GM19035 (cell line): ENCODE results near the gene CFC1.
"Not testable (repeated sequence)": the region's sequence is repeated elsewhere in the genome, so short reads cannot be mapped to it uniquely, and the experiment has no call there.

Experiments
- ATAC-seq: cut with Tn5 transposase; IDR thresholded peaks from one replicate; pipeline ENCODE4 v1.9.1; 2021; ENCODE audit not compliant: unreplicated experiment

Gene CFC1

DNA sequence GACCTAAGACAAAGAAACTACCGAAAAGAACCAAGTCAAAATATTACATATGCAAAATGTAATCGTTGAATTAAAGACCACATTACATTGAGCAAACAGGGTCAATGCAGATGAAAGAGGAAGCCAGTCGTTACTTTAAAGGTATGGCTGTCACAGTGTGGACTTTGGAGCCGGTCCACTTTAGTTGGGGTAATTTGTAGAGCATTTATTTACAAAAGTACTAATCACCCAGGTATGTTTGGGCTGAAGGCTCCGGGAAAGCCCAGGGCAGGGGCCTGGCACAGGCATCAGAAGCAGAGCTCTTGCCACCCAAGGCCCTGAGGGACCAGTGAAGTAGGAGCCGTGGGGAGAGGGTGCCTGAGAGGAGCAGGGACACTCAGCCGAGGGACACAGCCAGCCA lies 15.8 kb downstream of the CFC1 start:
- not testable (repeated sequence) for ATAC-seq

- ATAC-seq = not testable (repeated sequence)
Observed at GRCh38 chr2:130582970-130583369, 16.4 kb downstream of the CFC1 start.

GRCh38 chr2:130581491-130581890 lies 17.9 kb downstream of the CFC1 start:
- not testable (repeated sequence) for ATAC-seq

DNA sequence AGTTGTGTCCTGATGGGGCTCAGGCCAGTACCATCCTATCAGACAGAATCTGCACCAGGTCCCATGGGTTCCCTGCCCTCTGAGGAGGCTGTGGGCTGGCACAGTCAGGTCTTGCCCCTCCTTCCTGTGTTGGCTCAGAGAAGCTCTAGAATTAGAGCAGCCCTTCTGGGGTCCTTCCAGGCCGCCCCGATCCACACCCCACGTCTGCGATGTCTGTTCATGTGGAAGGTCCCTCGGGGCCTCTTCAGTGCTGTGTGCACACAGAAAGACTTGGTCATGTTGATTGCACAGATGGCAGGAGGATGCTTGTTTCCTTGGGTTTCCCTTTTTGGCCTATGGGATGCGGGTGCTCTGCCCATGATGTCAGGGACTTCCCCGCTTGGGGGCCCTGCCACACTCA lies 20.3 kb downstream of the CFC1 start:
- ATAC-seq = not testable (repeated sequence)

GRCh38 chr2:130577559-130577958 lies 21.8 kb downstream of the CFC1 start:
- not testable (repeated sequence) for ATAC-seq

DNA sequence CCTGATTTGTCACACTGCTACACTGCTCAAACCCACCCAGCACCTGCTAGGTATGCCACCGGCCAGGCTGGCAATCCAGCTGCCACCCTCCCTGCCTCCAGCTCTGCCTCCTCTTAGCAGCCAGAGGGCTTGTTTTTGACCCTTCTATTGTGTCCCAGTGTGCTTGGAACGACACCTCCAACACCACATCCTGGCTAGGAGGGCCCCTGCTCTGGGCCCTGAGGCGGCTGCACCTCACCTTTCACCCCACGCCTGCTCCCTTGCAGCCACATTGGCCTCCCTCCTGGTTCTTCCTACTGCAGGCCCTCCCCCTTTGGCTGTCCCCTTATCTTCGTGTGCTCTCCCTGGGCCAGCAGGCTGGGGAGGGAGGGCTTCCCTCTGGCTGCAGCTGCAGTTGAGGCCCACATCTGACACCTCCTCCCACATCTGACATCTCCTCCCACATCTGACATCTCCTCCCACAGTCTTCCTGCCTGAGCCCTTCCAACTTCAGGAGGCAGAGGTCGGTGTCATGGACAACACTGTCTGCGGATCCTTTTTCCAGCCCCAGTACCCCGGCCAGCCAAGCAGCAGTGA lies 23.1 kb downstream of the CFC1 start:
- ATAC-seq = not testable (repeated sequence)

DNA sequence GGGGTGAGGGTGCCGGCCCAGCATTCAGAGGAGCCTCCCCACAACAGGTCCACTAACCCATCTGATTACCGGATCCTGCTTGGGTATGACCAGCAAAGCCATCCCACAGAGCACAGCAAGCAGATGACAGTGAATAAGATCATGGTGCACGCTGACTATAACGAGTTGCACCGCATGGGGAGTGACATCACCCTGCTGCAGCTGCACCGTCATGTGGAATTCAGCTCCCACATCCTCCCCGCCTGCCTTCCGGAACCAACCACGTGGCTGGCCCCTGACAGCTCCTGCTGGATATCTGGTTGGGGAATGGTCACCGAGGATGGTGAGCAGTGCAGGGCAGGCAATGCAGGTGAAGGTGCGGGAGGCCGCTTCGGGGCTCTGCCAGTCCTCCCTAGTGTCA lies 25.1 kb downstream of the CFC1 start:
- ATAC-seq = not testable (repeated sequence)

DNA sequence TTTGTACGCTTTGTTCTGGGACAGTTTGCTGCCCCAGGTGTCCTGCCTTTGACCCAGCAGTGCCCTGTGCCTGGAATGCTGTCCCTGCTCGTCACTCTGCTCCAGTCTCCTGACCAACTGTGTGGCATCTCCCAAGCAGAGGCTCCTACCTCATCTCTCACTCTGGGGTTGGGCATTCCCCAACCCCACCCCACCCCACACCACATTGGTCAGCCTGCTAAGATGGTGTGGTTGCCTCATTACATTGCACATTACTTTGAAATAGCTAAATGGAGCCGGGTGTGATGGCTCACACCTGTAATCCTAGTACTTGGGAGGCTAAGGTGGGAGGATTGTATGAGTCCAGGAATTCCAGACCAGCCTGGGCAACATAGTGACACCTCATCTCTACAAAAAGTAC lies 27.4 kb downstream of the CFC1 start:
- ATAC-seq = not testable (repeated sequence)

DNA sequence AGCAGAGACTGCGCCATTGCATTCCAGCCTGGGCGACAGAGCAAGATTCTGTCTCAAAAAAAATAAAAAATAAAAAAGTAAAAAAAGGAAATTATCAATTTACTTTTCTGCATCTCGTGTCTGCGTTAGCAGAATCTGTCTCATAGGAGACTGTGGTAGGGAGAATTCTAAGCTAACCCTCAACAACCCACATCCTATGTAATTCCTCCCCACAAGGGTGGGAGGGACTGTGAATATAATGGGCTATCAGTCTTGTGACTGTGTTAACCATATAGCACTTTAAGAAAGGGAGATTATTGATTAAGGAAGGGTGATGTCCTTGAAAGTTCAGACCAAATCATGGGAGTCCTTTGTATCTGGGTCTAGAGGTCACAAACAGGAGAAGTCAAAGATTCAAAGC lies 33.2 kb downstream of the CFC1 start:
- not testable (repeated sequence) for ATAC-seq

- not testable (repeated sequence) for ATAC-seq
Observed at GRCh38 chr2:130556441-130556840, 42.9 kb downstream of the CFC1 start.

DNA sequence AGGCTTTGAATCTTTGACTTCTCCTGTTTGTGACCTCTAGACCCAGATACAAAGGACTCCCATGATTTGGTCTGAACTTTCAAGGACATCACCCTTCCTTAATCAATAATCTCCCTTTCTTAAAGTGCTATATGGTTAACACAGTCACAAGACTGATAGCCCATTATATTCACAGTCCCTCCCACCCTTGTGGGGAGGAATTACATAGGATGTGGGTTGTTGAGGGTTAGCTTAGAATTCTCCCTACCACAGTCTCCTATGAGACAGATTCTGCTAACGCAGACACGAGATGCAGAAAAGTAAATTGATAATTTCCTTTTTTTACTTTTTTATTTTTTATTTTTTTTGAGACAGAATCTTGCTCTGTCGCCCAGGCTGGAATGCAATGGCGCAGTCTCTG lies 45.2 kb downstream of the CFC1 start:
- ATAC-seq = not testable (repeated sequence)

DNA sequence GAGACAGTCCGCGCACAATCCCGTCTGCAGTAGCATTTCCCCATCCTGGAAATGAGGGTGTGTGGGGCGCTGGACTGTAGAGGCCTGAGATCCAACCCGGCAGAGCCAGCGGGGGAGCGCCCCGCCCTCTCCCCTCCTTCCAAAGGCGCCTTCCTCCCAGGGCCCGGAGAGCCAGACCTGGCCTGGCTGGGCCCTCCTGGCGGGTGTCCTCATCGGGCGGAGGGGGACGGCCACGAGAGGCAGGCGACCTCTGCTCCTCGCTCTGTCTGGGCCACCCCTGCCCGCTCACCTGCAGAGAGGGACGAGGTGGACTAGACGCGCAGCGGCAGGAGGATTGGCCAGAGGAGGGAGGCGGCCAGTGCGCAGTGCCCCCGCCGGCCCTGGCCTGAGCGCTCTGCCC lies 49.9 kb downstream of the CFC1 start:
- not testable (repeated sequence) for ATAC-seq

- ATAC-seq = not testable (repeated sequence)
Observed at GRCh38 chr2:130548418-130548817, 51.0 kb downstream of the CFC1 start.

DNA sequence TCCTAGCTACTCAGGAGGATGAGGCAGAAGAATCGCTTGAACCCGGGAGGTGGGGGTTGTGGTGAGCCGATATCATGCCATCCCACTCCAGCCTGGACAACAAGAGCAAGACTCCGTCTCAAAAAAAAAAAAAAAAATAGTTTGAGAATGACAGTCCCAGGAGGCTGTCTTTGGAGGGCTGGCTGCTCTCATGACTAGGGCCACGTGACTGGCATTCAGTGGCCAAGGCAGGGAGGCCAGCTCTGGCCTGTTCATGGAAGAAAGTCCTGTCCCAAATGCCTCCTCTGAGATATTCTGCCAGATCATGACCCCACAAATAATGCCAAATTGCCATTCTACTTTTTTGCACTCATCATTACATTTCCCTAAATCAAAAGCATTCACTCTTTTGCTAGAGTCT lies 54.4 kb downstream of the CFC1 start:
- not testable (repeated sequence) for ATAC-seq

GRCh38 chr2:130543785-130544528 lies 55.4 kb downstream of the CFC1 start:
- not testable (repeated sequence) for ATAC-seq

GRCh38 chr2:130542789-130543188 lies 56.6 kb downstream of the CFC1 start:
- not testable (repeated sequence) for ATAC-seq
